SK-N-SH (cell line): Measurements from ENCODE around the gene TSC2. TPM values are rescaled to one million over a fixed set of nuclear protein-coding genes. Genes with fewer than 3 reads are reported as not detected.

ENCODE experiments used
- CTCF ChIA-PET: fragments of 300-600, 350-600 bp; formaldehyde crosslinking; extraction: SDS; loops from one replicate; lab custom pipeline; 2021; lab: Yijun Ruan, JAX
- POLR2A ChIA-PET: fragments of 350-600 bp; sonication (Branson Sonifier 250); formaldehyde crosslinking; extraction: SDS; loops from one replicate; lab custom pipeline; 2020; ENCODE audit warnings: antibody characterized with exemption, inconsistent platforms; lab: Yijun Ruan, JAX
- DNase-seq: peaks from one replicate; pipeline ENCODE4 v3.0.0; 2012
- H2AFZ ChIP-seq: fragments of 200-600 bp; sonication (generic); 2 replicates; pipeline ENCODE4 v1.8.1; 2016; ENCODE audit warnings: antibody characterized with exemption, mild to moderate bottlenecking, low read depth
- H3F3A ChIP-seq: fragments of 200-600 bp; sonication (generic); replicated peaks from 2 replicates; pipeline ENCODE3; 2016; ENCODE audit warnings: antibody characterized with exemption, mild to moderate bottlenecking; ENCODE audit not compliant: insufficient read depth
- H3K27ac ChIP-seq, 2 experiments: fragments of 200-500 bp in 1 of 2; fragments of 200-600 bp in 1 of 2; sonication (Bioruptor generic) in 1 of 2; sonication (generic), shearing (Covaris generic) in 1 of 2; 2 replicates each; pipeline versions ENCODE4 v1.5.1 to v1.6.1; 2014 to 2016; ENCODE audit warnings: low read depth in 2 of 2, inconsistent platforms in 1 of 2, low read length in 1 of 2, mild to moderate bottlenecking in 1 of 2, mixed read lengths in 1 of 2
- H3K27me3 ChIP-seq: fragments of 200-600 bp; sonication (generic), shearing (Covaris generic); 2 replicates; pipeline ENCODE4 v1.6.1; 2016; ENCODE audit warnings: mixed run types; ENCODE audit not compliant: insufficient read depth
- H3K36me3 ChIP-seq, 2 experiments: fragments of 200-500 bp in 1 of 2; fragments of 200-600 bp in 1 of 2; sonication (Bioruptor generic) in 1 of 2; sonication (generic) in 1 of 2; replicated peaks in 1 of 2; 2 replicates each; pipeline versions ENCODE3 to v1.5.1; 2014 to 2016; ENCODE audit warnings: low read length in 1 of 2, mild to moderate bottlenecking in 1 of 2; ENCODE audit not compliant: insufficient read depth in 2 of 2, control insufficient read depth in 1 of 2
- H3K4me1 ChIP-seq, 2 experiments: fragments of 200-500 bp in 1 of 2; fragments of 200-600 bp in 1 of 2; sonication (Bioruptor generic) in 1 of 2; sonication (generic), shearing (Covaris generic) in 1 of 2; 2 replicates each; pipeline versions ENCODE4 v1.5.1 to v1.6.1; 2014 to 2016; ENCODE audit warnings: low read depth in 1 of 2, low read length in 1 of 2, mixed run types in 1 of 2; ENCODE audit not compliant: insufficient read depth in 2 of 2, control insufficient read depth in 1 of 2
- H3K4me2 ChIP-seq: fragments of 200-600 bp; sonication (generic), shearing (Covaris generic); 2 replicates; pipeline ENCODE4 v1.6.1; 2017; ENCODE audit warnings: mixed run types
- H3K4me3 ChIP-seq, 2 experiments: fragments of 200-500 bp in 1 of 2; fragments of 200-600 bp in 1 of 2; sonication (Bioruptor generic) in 1 of 2; sonication (generic), shearing (Covaris generic) in 1 of 2; 2 replicates each; pipeline versions ENCODE4 v1.5.1 to v1.8.1; 2014 to 2016; ENCODE audit warnings: low read depth in 2 of 2, inconsistent platforms in 1 of 2, low read length in 1 of 2, mild to moderate bottlenecking in 1 of 2, mixed read lengths in 1 of 2, moderate library complexity in 1 of 2
- H3K79me2 ChIP-seq: fragments of 200-600 bp; sonication (generic); 2 replicates; pipeline ENCODE4 v1.8.1; 2017; ENCODE audit warnings: mild to moderate bottlenecking; ENCODE audit not compliant: insufficient read depth
- H3K9ac ChIP-seq: fragments of 200-600 bp; sonication (generic); 2 replicates; pipeline ENCODE4 v1.6.1; 2017; ENCODE audit warnings: mixed run types
- H3K9me2 ChIP-seq: fragments of 200-600 bp; sonication (generic); 2 replicates; pipeline ENCODE4 v1.6.1; 2017; ENCODE audit warnings: mixed run types
- H3K9me3 ChIP-seq: fragments of 200-600 bp; sonication (generic); 2 replicates; pipeline ENCODE4 v1.6.1; 2017; ENCODE audit warnings: mixed run types, mild to moderate bottlenecking, moderate library complexity
- H4K20me1 ChIP-seq: fragments of 200-600 bp; sonication (generic); 2 replicates; pipeline ENCODE4 v1.6.1; 2017; ENCODE audit warnings: mild to moderate bottlenecking, mixed run types; ENCODE audit not compliant: insufficient read depth
- ELF1 ChIP-seq: IDR thresholded peaks from 2 replicates; pipeline ENCODE4 v1.4.0; 2012
- FOSL2 ChIP-seq: IDR thresholded peaks from 2 replicates; pipeline ENCODE4 v1.4.0; 2012; ENCODE audit warnings: low read depth, mild to moderate bottlenecking, moderate library complexity, borderline replicate concordance
- FOXM1 ChIP-seq: IDR thresholded peaks from 2 replicates; pipeline ENCODE4 v1.4.0; 2012; ENCODE audit warnings: low read depth, mild to moderate bottlenecking
- GABPA ChIP-seq: IDR thresholded peaks from 2 replicates; pipeline ENCODE4 v1.4.0; 2012; ENCODE audit warnings: low read depth, mild to moderate bottlenecking
- GATA2 ChIP-seq: sonication (generic); formaldehyde crosslinking; IDR thresholded peaks from 2 replicates; pipeline ENCODE4 v1.5.0; 2020; ENCODE audit warnings: mild to moderate bottlenecking, missing genetic modification reagents
- MXI1 ChIP-seq: IDR thresholded peaks from 2 replicates; pipeline ENCODE4 v1.6.1; 2012; ENCODE audit warnings: mild to moderate bottlenecking, low read depth, low read length, improper control_type of control experiment
- NFIC ChIP-seq: IDR thresholded peaks from 2 replicates; pipeline ENCODE4 v1.4.0; 2012; ENCODE audit warnings: borderline replicate concordance
- NRF1 ChIP-seq: IDR thresholded peaks from 2 replicates; pipeline ENCODE4 v1.6.1; 2012; ENCODE audit warnings: low read depth, mild to moderate bottlenecking, low read length
- POLR2AphosphoS5 ChIP-seq: IDR thresholded peaks from 2 replicates; pipeline ENCODE4 v1.6.1; 2012; ENCODE audit warnings: low read depth, low read length
- RCOR1 ChIP-seq: fragments of 150-350 bp; IDR thresholded peaks from 2 replicates; pipeline ENCODE4 v1.6.1; 2017; ENCODE audit warnings: antibody characterized with exemption, low read length
- REST ChIP-seq: IDR thresholded peaks from 2 replicates; pipeline ENCODE4 v1.6.1; 2012; ENCODE audit warnings: mild to moderate bottlenecking, low read depth, low read length, moderate library complexity
- RXRA ChIP-seq: IDR thresholded peaks from 2 replicates; pipeline ENCODE4 v1.4.0; 2012; ENCODE audit warnings: low read depth, mild to moderate bottlenecking, borderline replicate concordance
- SIN3A ChIP-seq: IDR thresholded peaks from 2 replicates; pipeline ENCODE4 v1.6.1; 2012; ENCODE audit warnings: low read depth, mild to moderate bottlenecking, low read length, moderate library complexity, borderline replicate concordance
- TAF1 ChIP-seq: IDR thresholded peaks from 2 replicates; pipeline ENCODE4 v1.6.1; 2012; ENCODE audit warnings: low read depth, mild to moderate bottlenecking, low read length, moderate library complexity, borderline replicate concordance
- TEAD4 ChIP-seq: IDR thresholded peaks from 2 replicates; pipeline ENCODE4 v1.4.0; 2012; ENCODE audit warnings: mild to moderate bottlenecking, borderline replicate concordance; ENCODE audit not compliant: insufficient read depth
- YY1 ChIP-seq: IDR thresholded peaks from 2 replicates; pipeline ENCODE4 v1.4.0; 2012; ENCODE audit warnings: low read depth, mild to moderate bottlenecking
- WGBS: methylation state at CpG from one replicate; pipeline ENCODE4 v1.1.6; 2017; ENCODE audit warnings: low lambda C conversion rate; 5-methylcytosine and 5-hydroxymethylcytosine counted together
- polyA plus RNA-seq, 3 experiments: library from polyadenylated mRNA; depleted of rRNA; stranded (reverse); fragments of >200 nt; gene quantifications; 2 replicates each; pipeline ENCODE4 v1.2.3, GENCODE V29; 2012
- TF ChIP-seq, protein P1 (sequence below): fragments of 150-350 bp; IDR thresholded peaks from 2 replicates; pipeline ENCODE4 v1.6.1; 2016; ENCODE audit warnings: mild to moderate bottlenecking, low read depth, low read length

TSC2 gene
- polyA plus RNA-seq, 1 of the 3 experiments (the other 2 are of a cell fraction) = 96.1 TPM

DNA sequence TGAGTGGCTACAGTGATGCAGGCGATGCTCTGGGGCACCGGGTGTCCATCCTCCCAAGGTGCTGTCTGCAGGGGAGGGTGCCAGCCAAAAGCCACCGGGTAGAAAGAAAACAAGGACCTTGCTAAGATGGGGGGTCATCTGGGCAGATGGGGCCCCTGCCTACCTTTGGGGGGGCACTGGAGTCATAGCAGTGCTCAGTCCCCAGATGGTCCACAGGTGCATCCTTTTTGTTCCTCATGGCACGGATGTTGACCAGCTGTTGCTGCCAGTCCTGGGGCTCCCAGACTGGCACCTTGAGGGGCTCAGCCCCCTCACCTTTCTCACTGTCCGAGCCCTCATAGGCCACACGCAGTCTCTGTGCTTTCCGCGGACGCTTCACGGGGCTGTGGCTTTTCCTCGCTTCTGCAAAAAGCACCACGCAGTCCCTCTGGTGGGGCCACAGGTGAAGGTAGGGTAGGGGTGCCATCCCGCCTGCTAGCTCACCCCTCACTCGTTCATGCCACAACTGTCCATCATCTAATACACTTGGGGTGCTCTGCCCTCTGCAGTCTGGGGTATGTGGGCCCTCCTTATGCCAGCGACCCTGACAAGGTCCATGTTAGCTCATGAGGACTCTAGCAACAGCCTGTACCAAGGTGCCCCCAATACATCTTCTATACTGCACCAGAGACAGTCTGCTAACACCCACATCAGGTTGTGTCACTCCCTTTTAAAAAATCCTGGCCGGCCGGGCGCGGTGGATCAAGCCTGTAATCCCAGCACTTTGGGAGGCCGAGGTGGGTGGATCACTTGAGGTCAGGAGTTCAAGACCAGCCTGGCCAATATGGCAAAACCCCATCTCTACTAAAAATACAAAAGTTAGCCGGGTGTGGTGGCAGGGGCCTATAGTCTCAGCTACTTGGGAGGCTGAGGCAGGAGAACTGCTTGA, 1.6 kb upstream of the TSC2 start:
- no peak for TF ChIP-seq TEAD4
- TF ChIP-seq POLR2AphosphoS5 = no peak
- TF ChIP-seq FOXM1 = no peak
- TF ChIP-seq RCOR1 = no peak
- no peak for TF ChIP-seq TAF1
- TF ChIP-seq GATA2 = no peak
- TF ChIP-seq YY1 = no peak
- no peak for TF ChIP-seq SIN3A
- TF ChIP-seq REST = no peak
- TF ChIP-seq NRF1 = no peak
- no peak for TF ChIP-seq RXRA
- no peak for TF ChIP-seq FOSL2
- no peak for TF ChIP-seq GABPA
- no peak for TF ChIP-seq NFIC
- no peak for TF ChIP-seq ELF1
- TF ChIP-seq MXI1 = no peak
- TF ChIP-seq, protein P1, sequence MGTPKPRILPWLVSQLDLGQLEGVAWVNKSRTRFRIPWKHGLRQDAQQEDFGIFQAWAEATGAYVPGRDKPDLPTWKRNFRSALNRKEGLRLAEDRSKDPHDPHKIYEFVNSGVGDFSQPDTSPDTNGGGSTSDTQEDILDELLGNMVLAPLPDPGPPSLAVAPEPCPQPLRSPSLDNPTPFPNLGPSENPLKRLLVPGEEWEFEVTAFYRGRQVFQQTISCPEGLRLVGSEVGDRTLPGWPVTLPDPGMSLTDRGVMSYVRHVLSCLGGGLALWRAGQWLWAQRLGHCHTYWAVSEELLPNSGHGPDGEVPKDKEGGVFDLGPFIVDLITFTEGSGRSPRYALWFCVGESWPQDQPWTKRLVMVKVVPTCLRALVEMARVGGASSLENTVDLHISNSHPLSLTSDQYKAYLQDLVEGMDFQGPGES = no peak
- TF ChIP-seq, all 33 proteins: peak for 0
- H3K27me3 ChIP-seq = no peaks in the 10 kb centered on the region
- H3F3A ChIP-seq = no peaks in the 10 kb centered on the region
- H3K36me3 ChIP-seq = peaks cover 10 to 13% of the 10 kb centered on the region in 2 experiments
- no peaks in the 10 kb centered on the region for H3K9me3 ChIP-seq
- H3K4me2 ChIP-seq = peak overlapping the region; percentile 98
- no peak overlapping the region; the same call in 1 of the 2 replicates for H3K9ac ChIP-seq
- 95% methylated on average over 19 of the region's 21 CpGs for WGBS
- no peak for DNase-seq
- H3K4me1 ChIP-seq = peaks cover 4 to 27% of the 10 kb centered on the region in 2 experiments; a peak in 3 of 4 replicates
- H3K9me2 ChIP-seq = no peaks in the 10 kb centered on the region
- H2AFZ ChIP-seq = no peak overlapping the region
- no peak overlapping the region; a peak in 1 of 4 replicates for H3K27ac ChIP-seq
- H4K20me1 ChIP-seq = no peaks in the 10 kb centered on the region
- peak overlapping the region in 1 of 2 experiments; percentile 71; a peak in 3 of 4 replicates for H3K4me3 ChIP-seq
- CTCF ChIA-PET = interaction anchor here (1.2 to 5.8 kb wide), 6 partner anchors 9 to 107 kb away, joined by 3 to 43 read pairs (median 18); no protein-coding TSS in a partner anchor
- POLR2A ChIA-PET = interaction anchor here (0.6 to 2.1 kb wide), 5 partner anchors 9 to 105 kb away, joined by 3 to 9 read pairs (median 5); no protein-coding TSS in a partner anchor
- H3K79me2 ChIP-seq = peaks cover 47% of the 10 kb centered on the region
